HEK293 (cell line): ENCODE results near the gene ANKRD13D.
A peak's percentile ranks its signal among the peaks of the same experiment; 100 is the strongest.

ENCODE experiments used
- GLI2 ChIP-seq: fragments of 450-650 bp; formaldehyde crosslinking; IDR thresholded peaks from 2 replicates; pipeline ENCODE4; 2017; ENCODE audit warnings: missing biosample characterization, missing genetic modification characterization, low read depth, borderline replicate concordance
- GLIS1 ChIP-seq: fragments of 450-650 bp; formaldehyde crosslinking; IDR thresholded peaks from 2 replicates; pipeline ENCODE4 v1.5.1; 2016; ENCODE audit warnings: missing biosample characterization, missing genetic modification characterization
- IKZF3 ChIP-seq: fragments of 450-650 bp; IDR thresholded peaks from 2 replicates; pipeline ENCODE4 v1.5.0; 2018; ENCODE audit warnings: missing biosample characterization, mild to moderate bottlenecking, missing genetic modification characterization, moderate library complexity
- OSR2 ChIP-seq: fragments of 450-650 bp; formaldehyde crosslinking; IDR thresholded peaks from 2 replicates; pipeline ENCODE4 v1.5.1; 2016; ENCODE audit warnings: missing biosample characterization, missing genetic modification characterization
- PRDM10 ChIP-seq: fragments of 450-650 bp; formaldehyde crosslinking; IDR thresholded peaks from 2 replicates; pipeline ENCODE4 v1.5.1; 2016; ENCODE audit warnings: missing biosample characterization, missing genetic modification characterization
- RBAK ChIP-seq: fragments of 450-650 bp; formaldehyde crosslinking; IDR thresholded peaks from 2 replicates; pipeline ENCODE4 v1.5.1; 2016; ENCODE audit warnings: missing biosample characterization, missing genetic modification characterization
- SETDB1 ChIP-seq: IDR thresholded peaks from one replicate; pipeline ENCODE4 v1.6.1; 2017; ENCODE audit warnings: mild to moderate bottlenecking, low read length, moderate library complexity, mixed read lengths; ENCODE audit not compliant: insufficient read length
- ZBTB11 ChIP-seq: fragments of 450-650 bp; formaldehyde crosslinking; conservative IDR thresholded peaks from 2 replicates; pipeline ENCODE4 v1.5.1; 2016; ENCODE audit warnings: low read depth, missing biosample characterization, missing genetic modification characterization
- ZBTB21 ChIP-seq: fragments of 450-650 bp; formaldehyde crosslinking; IDR thresholded peaks from 2 replicates; pipeline ENCODE4 v1.5.1; 2017; ENCODE audit warnings: missing biosample characterization, missing genetic modification characterization
- ZBTB8A ChIP-seq: fragments of 450-650 bp; formaldehyde crosslinking; IDR thresholded peaks from 2 replicates; pipeline ENCODE4 v1.5.1; 2016; ENCODE audit warnings: missing biosample characterization, missing genetic modification characterization
- ZFP3 ChIP-seq: fragments of 450-650 bp; formaldehyde crosslinking; IDR thresholded peaks from 2 replicates; pipeline ENCODE4 v1.5.1; 2016; ENCODE audit warnings: low read depth, missing biosample characterization, missing genetic modification characterization
- ZNF2 ChIP-seq: fragments of 450-650 bp; formaldehyde crosslinking; IDR thresholded peaks from 2 replicates; pipeline ENCODE4 v1.5.1; 2016; ENCODE audit warnings: missing biosample characterization, missing genetic modification characterization
- ZNF24 ChIP-seq: fragments of 450-650 bp; formaldehyde crosslinking; IDR thresholded peaks from 2 replicates; pipeline ENCODE4 v1.5.1; 2016; ENCODE audit warnings: missing biosample characterization, missing genetic modification characterization
- ZNF266 ChIP-seq: fragments of 450-650 bp; formaldehyde crosslinking; IDR thresholded peaks from 2 replicates; pipeline ENCODE4 v1.5.1; 2016; ENCODE audit warnings: missing biosample characterization, missing genetic modification characterization, low read depth
- ZNF341 ChIP-seq: fragments of 450-650 bp; formaldehyde crosslinking; IDR thresholded peaks from 2 replicates; pipeline ENCODE4; 2016; ENCODE audit warnings: low read depth, missing biosample characterization, missing genetic modification characterization
- ZNF366 ChIP-seq: fragments of 450-650 bp; formaldehyde crosslinking; conservative IDR thresholded peaks from 2 replicates; pipeline ENCODE4 v1.5.1; 2016; ENCODE audit warnings: missing biosample characterization, missing genetic modification characterization
- ZNF37A ChIP-seq: fragments of 450-650 bp; IDR thresholded peaks from 2 replicates; pipeline ENCODE4 v1.5.1; 2018; ENCODE audit warnings: missing biosample characterization, missing genetic modification characterization
- ZNF398 ChIP-seq: fragments of 450-650 bp; formaldehyde crosslinking; IDR thresholded peaks from 2 replicates; pipeline ENCODE4 v1.5.1; 2017; ENCODE audit warnings: missing biosample characterization, missing genetic modification characterization
- ZNF404 ChIP-seq: fragments of 450-650 bp; formaldehyde crosslinking; IDR thresholded peaks from 2 replicates; pipeline ENCODE4 v1.5.1; 2017; ENCODE audit warnings: missing biosample characterization, missing genetic modification characterization
- ZNF571 ChIP-seq: fragments of 450-650 bp; formaldehyde crosslinking; IDR thresholded peaks from 2 replicates; pipeline ENCODE4 v1.5.0; 2017; ENCODE audit warnings: missing biosample characterization, missing genetic modification characterization
- ZNF621 ChIP-seq: fragments of 450-650 bp; formaldehyde crosslinking; IDR thresholded peaks from 2 replicates; pipeline ENCODE4 v1.5.1; 2017; ENCODE audit warnings: missing biosample characterization, missing genetic modification characterization
- ZSCAN18 ChIP-seq: fragments of 450-650 bp; formaldehyde crosslinking; IDR thresholded peaks from 2 replicates; pipeline ENCODE4 v1.5.1; 2016; ENCODE audit warnings: missing biosample characterization, missing genetic modification characterization
- ZXDB ChIP-seq: fragments of 450-650 bp; formaldehyde crosslinking; IDR thresholded peaks from 2 replicates; pipeline ENCODE4 v1.5.1; 2016; ENCODE audit warnings: missing biosample characterization, missing genetic modification characterization
- TF ChIP-seq, protein P1 (sequence below): fragments of 450-650 bp; formaldehyde crosslinking; IDR thresholded peaks from 2 replicates; pipeline ENCODE4 v1.5.1; 2017; ENCODE audit warnings: missing biosample characterization, missing genetic modification characterization
- TF ChIP-seq, protein P2 (sequence below): fragments of 450-650 bp; formaldehyde crosslinking; IDR thresholded peaks from 2 replicates; pipeline ENCODE4 v1.5.1; 2016; ENCODE audit warnings: missing biosample characterization, missing genetic modification characterization, low read depth

The ANKRD13D gene

GRCh38 chr11:67277231-67277961 lies 11.7 kb upstream of the ANKRD13D start (continued):
- no peak for TF ChIP-seq ZNF266 (tag by site-specific recombination)
- no peak for TF ChIP-seq ZNF24
- no peak for TF ChIP-seq ZBTB21
- no peak for TF ChIP-seq ZNF398 (tag by site-specific recombination)
- TF ChIP-seq ZNF621, result no peak
- TF ChIP-seq, protein P1, sequence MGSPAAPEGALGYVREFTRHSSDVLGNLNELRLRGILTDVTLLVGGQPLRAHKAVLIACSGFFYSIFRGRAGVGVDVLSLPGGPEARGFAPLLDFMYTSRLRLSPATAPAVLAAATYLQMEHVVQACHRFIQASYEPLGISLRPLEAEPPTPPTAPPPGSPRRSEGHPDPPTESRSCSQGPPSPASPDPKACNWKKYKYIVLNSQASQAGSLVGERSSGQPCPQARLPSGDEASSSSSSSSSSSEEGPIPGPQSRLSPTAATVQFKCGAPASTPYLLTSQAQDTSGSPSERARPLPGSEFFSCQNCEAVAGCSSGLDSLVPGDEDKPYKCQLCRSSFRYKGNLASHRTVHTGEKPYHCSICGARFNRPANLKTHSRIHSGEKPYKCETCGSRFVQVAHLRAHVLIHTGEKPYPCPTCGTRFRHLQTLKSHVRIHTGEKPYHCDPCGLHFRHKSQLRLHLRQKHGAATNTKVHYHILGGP (tag by site-specific recombination), result no peak
- TF ChIP-seq GLIS1, result no peak
- no peak for TF ChIP-seq ZNF366
- TF ChIP-seq ZNF341, result 0 out of 2 replicates have a peak, but pooled peaks have one; percentile 13
- no peak for TF ChIP-seq OSR2 (tag by site-specific recombination)
- no peak for TF ChIP-seq ZNF571
- TF ChIP-seq IKZF3 (tag by site-specific recombination), result no peak
- no peak for TF ChIP-seq GLI2
- TF ChIP-seq RBAK (tag by site-specific recombination), result no peak
- no peak for TF ChIP-seq ZSCAN18 (tag by site-specific recombination)
- no peak for TF ChIP-seq ZNF2 (tag by site-specific recombination)
- peak; percentile 64 for TF ChIP-seq PRDM10 (tag by site-specific recombination)
- peak; percentile 100 for TF ChIP-seq ZXDB (tag by site-specific recombination)
- 0 out of 2 replicates have a peak, but pooled peaks have one; percentile 24 for TF ChIP-seq ZBTB11 (tag by site-specific recombination)
- TF ChIP-seq ZFP3 (tag by site-specific recombination), result no peak
- TF ChIP-seq ZNF404 (tag by site-specific recombination), result no peak
- TF ChIP-seq SETDB1, result no peak
- no peak for TF ChIP-seq ZNF37A (tag by site-specific recombination)
- TF ChIP-seq ZBTB8A, result no peak
- TF ChIP-seq, protein P2, sequence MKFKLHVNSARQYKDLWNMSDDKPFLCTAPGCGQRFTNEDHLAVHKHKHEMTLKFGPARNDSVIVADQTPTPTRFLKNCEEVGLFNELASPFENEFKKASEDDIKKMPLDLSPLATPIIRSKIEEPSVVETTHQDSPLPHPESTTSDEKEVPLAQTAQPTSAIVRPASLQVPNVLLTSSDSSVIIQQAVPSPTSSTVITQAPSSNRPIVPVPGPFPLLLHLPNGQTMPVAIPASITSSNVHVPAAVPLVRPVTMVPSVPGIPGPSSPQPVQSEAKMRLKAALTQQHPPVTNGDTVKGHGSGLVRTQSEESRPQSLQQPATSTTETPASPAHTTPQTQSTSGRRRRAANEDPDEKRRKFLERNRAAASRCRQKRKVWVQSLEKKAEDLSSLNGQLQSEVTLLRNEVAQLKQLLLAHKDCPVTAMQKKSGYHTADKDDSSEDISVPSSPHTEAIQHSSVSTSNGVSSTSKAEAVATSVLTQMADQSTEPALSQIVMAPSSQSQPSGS (tag by site-specific recombination), result no peak
